H1 (cell line): ENCODE results near the gene ZNF652. TPM values are rescaled to one million over a fixed set of nuclear protein-coding genes. Genes with fewer than 3 reads are reported as not detected.

ENCODE experiments used
- CTCF ChIA-PET: fragments of 300-600 bp; sonication (Branson Sonifier 250); formaldehyde crosslinking; loops from one replicate; lab custom pipeline; 2021; ENCODE audit not compliant: partially characterized antibody; lab: Charles Lee
- POLR2A ChIA-PET: fragments of 300-600 bp; sonication (Branson Sonifier 250); formaldehyde crosslinking; loops from one replicate; lab custom pipeline; 2021; ENCODE audit warnings: inconsistent platforms; ENCODE audit not compliant: partially characterized antibody; lab: Charles Lee
- DNase-seq, 2 experiments: peaks; one replicate each; pipeline versions ENCODE4 v3.0.0 to v3.0.0-alpha.2; 2010 to 2022; ENCODE audit warnings: low spot score in 2 of 2, low read depth in 1 of 2, mixed read lengths in 1 of 2
- FAIRE-seq: peaks from 2 replicates; lab custom pipeline; 2011; peaks lifted over from hg19 to GRCh38; lab: Jason Lieb, UNC
- H2AFZ ChIP-seq: 2 replicates; pipeline ENCODE4 v1.8.1; 2012; ENCODE audit warnings: low read length, inconsistent platforms
- H2AK5ac ChIP-seq: 2 replicates; pipeline ENCODE4 v1.6.1; 2013; ENCODE audit warnings: low read depth, low read length
- H2BK120ac ChIP-seq: replicated peaks from 2 replicates; pipeline ENCODE3; 2013; ENCODE audit warnings: low read depth, low read length, inconsistent platforms
- H2BK12ac ChIP-seq: 2 replicates; pipeline ENCODE4 v1.6.1; 2013; ENCODE audit warnings: low read depth, low read length
- H2BK15ac ChIP-seq: 2 replicates; pipeline ENCODE4 v1.6.1; 2013; ENCODE audit warnings: low read length
- H2BK20ac ChIP-seq: 2 replicates; pipeline ENCODE4 v1.6.1; 2013; ENCODE audit warnings: low read length
- H2BK5ac ChIP-seq: 2 replicates; pipeline ENCODE4 v1.6.1; 2013; ENCODE audit warnings: low read depth, low read length
- H3K14ac ChIP-seq: 2 replicates; pipeline ENCODE4 v1.6.1; 2013; ENCODE audit warnings: inconsistent platforms; ENCODE audit not compliant: insufficient read length
- H3K18ac ChIP-seq: 2 replicates; pipeline ENCODE4 v1.6.1; 2013; ENCODE audit warnings: low read length; ENCODE audit errors: extremely low read depth
- H3K23ac ChIP-seq: 2 replicates; pipeline ENCODE4 v1.6.1; 2013; ENCODE audit warnings: inconsistent platforms; ENCODE audit not compliant: insufficient read length
- H3K23me2 ChIP-seq: 2 replicates; pipeline ENCODE4 v1.6.1; 2013; ENCODE audit warnings: low read depth, low read length
- H3K27ac ChIP-seq: 2 replicates; pipeline ENCODE4 v1.6.1; 2011; ENCODE audit warnings: low read depth, low read length, inconsistent platforms
- H3K27me3 ChIP-seq, 4 experiments: replicated peaks in 1 of 4; 1 replicate in 1 of 4; 2 replicates in 3 of 4; pipeline versions ENCODE4 v1.6.1 to v1.8.1; 2011 to 2013; ENCODE audit warnings: low read length in 3 of 4, mild to moderate bottlenecking in 3 of 4, inconsistent platforms in 2 of 4, mixed read lengths in 2 of 4, moderate library complexity in 1 of 4; ENCODE audit not compliant: control insufficient read depth in 3 of 4, insufficient read depth in 3 of 4; ENCODE audit errors: extremely low read depth in 1 of 4
- H3K36me3 ChIP-seq, 4 experiments: 2 replicates each; pipeline versions ENCODE4 v1.6.1 to v1.8.1; 2011 to 2013; ENCODE audit warnings: mild to moderate bottlenecking in 4 of 4, low read length in 3 of 4, moderate library complexity in 2 of 4, control low read depth in 1 of 4, inconsistent platforms in 1 of 4; ENCODE audit not compliant: insufficient read depth in 4 of 4, control insufficient read depth in 2 of 4
- H3K4ac ChIP-seq: replicated peaks from 2 replicates; pipeline ENCODE3; 2013; ENCODE audit warnings: low read length, low read depth, mixed read lengths, inconsistent platforms; ENCODE audit not compliant: insufficient read length
- H3K4me1 ChIP-seq, 4 experiments: replicated peaks in 1 of 4; 1 replicate in 1 of 4; 2 replicates in 3 of 4; pipeline versions ENCODE4 v1.6.1 to v1.8.1; 2011 to 2013; ENCODE audit warnings: low read length in 3 of 4, inconsistent platforms in 2 of 4, mixed read lengths in 1 of 4; ENCODE audit not compliant: insufficient read depth in 4 of 4, control insufficient read depth in 3 of 4
- H3K4me2 ChIP-seq, 2 experiments: 2 replicates each; pipeline versions ENCODE4 v1.6.1 to v1.8.1; 2011 to 2013; ENCODE audit warnings: low read depth in 2 of 2, low read length in 2 of 2, control low read depth in 1 of 2, inconsistent platforms in 1 of 2, mild to moderate bottlenecking in 1 of 2; ENCODE audit not compliant: insufficient read depth in 1 of 2
- H3K4me3 ChIP-seq, 4 experiments: fragments of 200-600, 300-600 bp in 1 of 4; sonication (generic), shearing (Covaris generic), sonication (Bioruptor Twin) in 1 of 4; 2 replicates each; pipeline versions ENCODE4 v1.5.1 to v1.8.1; 2011 to 2016; ENCODE audit warnings: low read length in 4 of 4, low read depth in 3 of 4, control low read depth in 2 of 4, inconsistent platforms in 2 of 4, mild to moderate bottlenecking in 2 of 4, mixed read lengths in 1 of 4, moderate library complexity in 1 of 4; ENCODE audit not compliant: insufficient read depth in 2 of 4; ENCODE audit errors: extremely low read depth in 1 of 4
- H3K56ac ChIP-seq: replicated peaks from 2 replicates; pipeline ENCODE3; 2013; ENCODE audit warnings: low read depth, mild to moderate bottlenecking, mixed read lengths, low read length, inconsistent platforms; ENCODE audit not compliant: insufficient read length
- H3K79me1 ChIP-seq: 2 replicates; pipeline ENCODE4 v1.6.1; 2013; ENCODE audit warnings: low read depth, low read length, control low read depth
- H3K79me2 ChIP-seq, 2 experiments: 2 replicates each; pipeline versions ENCODE4 v1.6.1 to v1.8.1; 2012 to 2013; ENCODE audit warnings: low read length in 2 of 2, mild to moderate bottlenecking in 2 of 2, inconsistent platforms in 1 of 2; ENCODE audit not compliant: insufficient read depth in 2 of 2, control insufficient read depth in 1 of 2
- H3K9ac ChIP-seq, 4 experiments: replicated peaks in 1 of 4; 1 replicate in 1 of 4; 2 replicates in 3 of 4; pipeline versions ENCODE4 v1.6.1 to v1.8.1; 2011 to 2013; ENCODE audit warnings: low read depth in 3 of 4, low read length in 3 of 4, control low read depth in 2 of 4, mild to moderate bottlenecking in 2 of 4, moderate library complexity in 2 of 4, inconsistent platforms in 1 of 4; ENCODE audit errors: extremely low read depth in 1 of 4
- H3K9me3 ChIP-seq, 2 experiments: 2 replicates each; pipeline versions ENCODE4 v1.6.1 to v1.8.1; 2012 to 2013; ENCODE audit warnings: mild to moderate bottlenecking in 2 of 2, moderate library complexity in 2 of 2, control low read depth in 1 of 2, inconsistent platforms in 1 of 2, low read depth in 1 of 2, low read length in 1 of 2, mixed read lengths in 1 of 2; ENCODE audit not compliant: insufficient read depth in 2 of 2
- H4K20me1 ChIP-seq, 2 experiments: replicated peaks in 1 of 2; 2 replicates each; pipeline versions ENCODE3 to v1.8.1; 2011 to 2013; ENCODE audit warnings: inconsistent platforms in 2 of 2, low read length in 2 of 2, mild to moderate bottlenecking in 1 of 2; ENCODE audit not compliant: insufficient read depth in 2 of 2, control insufficient read depth in 1 of 2
- H4K5ac ChIP-seq: 2 replicates; pipeline ENCODE4 v1.6.1; 2013; ENCODE audit warnings: low read length, low read depth, mixed read lengths, inconsistent platforms; ENCODE audit not compliant: insufficient read length
- H4K8ac ChIP-seq: 2 replicates; pipeline ENCODE4 v1.8.0; 2013; ENCODE audit warnings: mild to moderate bottlenecking, moderate library complexity, low read length, inconsistent platforms; ENCODE audit not compliant: insufficient read depth; ENCODE audit errors: extremely low read depth
- H4K91ac ChIP-seq: replicated peaks from 2 replicates; pipeline ENCODE3; 2013; ENCODE audit warnings: low read length, mixed read lengths, inconsistent platforms; ENCODE audit not compliant: insufficient read length
- CHD1 ChIP-seq: IDR thresholded peaks from 2 replicates; pipeline ENCODE4 v1.6.1; 2012; ENCODE audit warnings: low read depth, low read length, improper control_type of control experiment
- EGR1 ChIP-seq: IDR thresholded peaks from 2 replicates; pipeline ENCODE4 v1.6.1; 2011; ENCODE audit warnings: low read depth, low read length, borderline replicate concordance
- EP300 ChIP-seq, 2 experiments: IDR thresholded peaks; 1 replicate in 1 of 2; 2 replicates in 1 of 2; pipeline ENCODE4 v1.6.1; 2011 to 2012; ENCODE audit warnings: low read depth in 2 of 2, low read length in 2 of 2, mild to moderate bottlenecking in 2 of 2, borderline replicate concordance in 1 of 2, inconsistent platforms in 1 of 2, moderate library complexity in 1 of 2
- EZH2 ChIP-seq: fragments of 200-600 bp; sonication (generic); IDR thresholded peaks from 2 replicates; pipeline ENCODE4 v1.7.1; 2012; ENCODE audit warnings: low read depth, mild to moderate bottlenecking, moderate library complexity, low read length, inconsistent platforms; ENCODE audit not compliant: severe bottlenecking
- HDAC2 ChIP-seq, 2 experiments: fragments of 300-600 bp in 1 of 2; sonication (generic) in 1 of 2; IDR thresholded peaks; 2 replicates each; pipeline ENCODE4 v1.6.1; 2011 to 2012; ENCODE audit warnings: low read depth in 2 of 2, low read length in 2 of 2, mild to moderate bottlenecking in 2 of 2, moderate library complexity in 2 of 2, borderline replicate concordance in 1 of 2, inconsistent platforms in 1 of 2
- HDAC6 ChIP-seq: IDR thresholded peaks from one replicate; pipeline ENCODE4 v1.7.1; 2012; ENCODE audit warnings: low read depth, mild to moderate bottlenecking, inconsistent platforms, low read length, moderate library complexity
- JUN ChIP-seq: IDR thresholded peaks from 2 replicates; pipeline ENCODE4 v1.6.1; 2011; ENCODE audit warnings: low read depth, mild to moderate bottlenecking, improper control_type of control experiment, low read length
- JUND ChIP-seq: IDR thresholded peaks from 2 replicates; pipeline ENCODE4 v1.6.1; 2011; ENCODE audit warnings: mild to moderate bottlenecking, improper control_type of control experiment, low read length
- SRF ChIP-seq: IDR thresholded peaks from 2 replicates; pipeline ENCODE4 v1.6.1; 2011; ENCODE audit warnings: mild to moderate bottlenecking, low read depth, low read length, moderate library complexity
- WGBS, 2 experiments: shearing (Covaris generic) in 1 of 2; methylation state at CpG; one replicate each; pipeline versions ENCODE4 v1.1.6 to v1.1.7; 2013 to 2015; ENCODE audit warnings: low lambda C conversion rate in 2 of 2, mixed read lengths in 2 of 2, inconsistent platforms in 1 of 2, low coverage in 1 of 2, missing lambda C conversion rate in 1 of 2; ENCODE audit not compliant: insufficient replicate concordance in 2 of 2, insufficient coverage in 1 of 2, insufficient read length in 1 of 2; ENCODE audit errors: extremely low coverage in 1 of 2, missing lambda C conversion rate in 1 of 2; 5-methylcytosine and 5-hydroxymethylcytosine counted together
- polyA plus RNA-seq, 7 experiments: library from polyadenylated mRNA; depleted of rRNA in 3 of 7; stranded (reverse) in 5 of 7; unstranded in 2 of 7; fragments of >200 nt in 5 of 7; fragments of 200-250 nt in 2 of 7; gene quantifications; 1 replicate in 5 of 7; 2 replicates in 1 of 7; 4 replicates in 1 of 7; pipeline versions ENCODE4 v1.2.1 to v1.2.3, GENCODE V29; 2011 to 2013; ENCODE audit warnings: missing spikeins in 2 of 7, mixed read lengths in 2 of 7
- total RNA-seq: library from RNA; stranded (reverse); fragmentation: NEBNext Ultra II Directional; extraction: Animal tissue kit (Norgen Biotek cat#: 25700); gene quantifications from 2 replicates; pipeline ENCODE4 v1.2.1, GENCODE V29; 2021
- TF ChIP-seq, protein P1 (sequence below): IDR thresholded peaks from 2 replicates; pipeline ENCODE4 v1.6.1; 2011; ENCODE audit warnings: low read depth, mild to moderate bottlenecking, low read length; ENCODE audit not compliant: insufficient read depth

Gene ZNF652
- total and polyA plus RNA-seq, 2 of the 8 experiments (the other 6 are each of a cell fraction or from before 2014, with no cell fraction given) = 13.5 to 39.6 TPM

DNA sequence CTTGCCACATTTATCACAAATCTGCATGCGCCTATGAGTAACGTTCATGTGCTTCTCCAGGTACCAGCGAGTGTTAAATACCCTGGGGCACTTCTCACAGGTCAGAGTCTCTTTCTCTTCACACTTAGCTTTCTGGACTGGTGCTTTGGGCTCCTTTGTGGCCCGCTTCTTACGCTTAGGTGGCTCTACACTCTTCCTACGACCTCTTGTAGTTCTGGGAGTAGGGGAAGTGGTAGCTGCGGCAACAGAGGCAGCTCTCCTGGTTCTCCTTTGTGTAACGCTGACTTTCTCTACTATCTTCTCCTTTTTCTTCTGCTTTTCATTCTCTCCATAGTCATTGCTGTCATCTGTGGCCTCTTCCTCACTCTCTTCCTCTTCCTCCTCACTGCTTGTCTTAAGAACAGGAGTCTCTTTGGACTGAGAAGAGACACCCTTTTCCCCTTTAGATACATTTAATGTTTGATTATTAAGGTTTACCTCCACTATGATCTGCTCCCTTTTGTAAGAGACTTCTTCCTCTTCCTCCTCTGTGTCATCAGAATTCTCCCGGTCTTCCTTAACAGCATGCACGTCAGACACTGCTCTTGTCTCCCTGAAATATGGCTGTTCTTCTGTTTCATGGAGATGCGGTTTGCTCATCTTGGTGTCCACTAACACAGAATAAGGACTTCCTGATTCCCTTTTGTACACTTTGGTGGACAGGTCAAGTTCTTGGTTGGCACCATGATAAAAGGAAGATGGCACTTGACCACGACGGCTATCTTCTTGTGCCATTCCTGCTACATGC, 45.0 kb downstream of the ZNF652 start:
- Histone ChIP-seq H3K23me2 (no peaks in the 10 kb centered on the region), H2BK20ac (no peak overlapping the region), H3K9me3 (no peaks in the 10 kb centered on the region), H3K27ac (no peak overlapping the region), H3K79me1 (no peaks in the 10 kb centered on the region; the same call in 1 of the 2 replicates), H4K91ac (no peak overlapping the region), H3K14ac (no peak overlapping the region), H3K56ac (no peak overlapping the region), H4K8ac (no peak overlapping the region), H2AK5ac (no peak overlapping the region), H4K20me1 (no peaks in the 10 kb centered on the region), H3K4me1 (no peaks in the 10 kb centered on the region), H2BK15ac (no peak overlapping the region), H4K5ac (no peak overlapping the region), H3K18ac (no peak overlapping the region), H3K4me3 (no peak overlapping the region), H3K36me3 (no peaks in the 10 kb centered on the region), H2BK120ac (no peak overlapping the region), H3K4ac (no peak overlapping the region), H3K79me2 (no peaks in the 10 kb centered on the region; a peak in 1 of 4 replicates), H2BK5ac (no peak overlapping the region), H2BK12ac (no peak overlapping the region), H3K27me3 (no peaks in the 10 kb centered on the region), H2AFZ (no peak overlapping the region), H3K23ac (no peak overlapping the region), H3K4me2 (no peak overlapping the region), H3K9ac (no peak overlapping the region)
- no peak for TF ChIP-seq HDAC2 (IDR thresholded peaks at IDR 0.05; ENCODE audit: borderline replicate concordance in 1 of 2, low read depth in 2 of 2, low read length in 2 of 2)
- no peak for TF ChIP-seq EP300 (IDR thresholded peaks at IDR 0.05; ENCODE audit: borderline replicate concordance in 1 of 2, low read depth in 2 of 2, low read length in 2 of 2)
- no peak for TF ChIP-seq JUN
- TF ChIP-seq SRF = no peak
- no peak for TF ChIP-seq HDAC6
- TF ChIP-seq EGR1 = no peak
- no peak for TF ChIP-seq CHD1
- TF ChIP-seq EZH2 = no peak
- TF ChIP-seq JUND = no peak
- TF ChIP-seq, protein P1, sequence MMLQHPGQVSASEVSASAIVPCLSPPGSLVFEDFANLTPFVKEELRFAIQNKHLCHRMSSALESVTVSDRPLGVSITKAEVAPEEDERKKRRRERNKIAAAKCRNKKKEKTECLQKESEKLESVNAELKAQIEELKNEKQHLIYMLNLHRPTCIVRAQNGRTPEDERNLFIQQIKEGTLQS = no peak
- POLR2A ChIA-PET = no interaction called here
- WGBS, 2 experiments = 89% methylated on average over 13 of the region's 13 CpGs; no CpG with 5 or more reads in 1 of the 2 experiments
- DNase-seq (no peak), FAIRE-seq (no peak)
- CTCF ChIA-PET = interaction anchor here (0.7 to 7.7 kb wide), 14 partner anchors 12 to 91 kb away, joined by 3 to 80 read pairs (median 10); no protein-coding TSS in a partner anchor
